Measurements from ENCODE around the gene SECISBP2.

Gene SECISBP2

DNA sequence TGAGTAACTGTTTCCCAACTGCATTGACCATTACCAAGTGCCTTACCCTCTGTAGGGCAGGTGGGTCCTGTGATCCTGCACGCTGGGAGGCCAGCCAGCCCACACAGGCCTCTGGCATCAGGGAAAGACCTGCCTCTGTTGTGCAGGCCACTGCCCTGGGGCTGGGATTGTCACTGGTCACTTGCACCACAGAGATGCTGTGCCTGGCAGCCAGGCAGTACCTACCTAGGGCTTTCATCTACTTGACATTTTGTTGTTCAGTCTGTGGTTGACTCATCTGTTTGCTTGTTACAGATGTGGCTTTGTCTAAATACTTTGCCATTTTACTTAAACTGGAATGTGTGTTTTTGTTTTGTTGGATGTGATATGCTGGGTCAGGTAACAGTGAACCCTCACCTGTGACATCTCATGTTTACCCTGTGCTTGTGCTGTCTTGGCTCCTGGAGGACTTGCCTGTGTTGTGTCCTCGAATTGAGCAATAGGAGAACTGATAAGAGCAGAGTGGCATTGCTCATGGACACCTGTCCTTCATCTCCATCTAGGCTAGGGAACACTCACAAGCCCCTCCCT lies 32.8 kb downstream of the SECISBP2 start:
- H3K9ac ChIP-seq (ENCODE audit: low read depth, low read length, poor library complexity) = no peak overlapping the region
- H3K4me2 ChIP-seq (ENCODE audit: insufficient read depth, low read length, poor library complexity, severe bottlenecking) = no peak overlapping the region
- no peak overlapping the region for H2BK5ac ChIP-seq (ENCODE audit: low read length)
- H3K4me1 ChIP-seq (ENCODE audit: control insufficient read depth in 2 of 2, insufficient read depth in 1 of 2, low read depth in 1 of 2, low read length in 2 of 2) = no peaks in the 10 kb centered on the region
- H2BK120ac ChIP-seq (ENCODE audit: low read depth, low read length) = no peak overlapping the region
- no peak overlapping the region for H3K4me3 ChIP-seq (ENCODE audit: low read length in 2 of 2)
- no peak overlapping the region for H4K91ac ChIP-seq (ENCODE audit: low read depth, low read length, poor library complexity)
- no peak overlapping the region for H3K27ac ChIP-seq (replicated peaks; ENCODE audit: low read length)
- WGBS, 2 donors (ENCODE audit: extremely low coverage in 2 of 2, insufficient read length in 2 of 2, insufficient replicate concordance in 1 of 2) = no CpG with 5 or more reads among the region's 2 CpGs
- H3K18ac ChIP-seq (ENCODE audit: low read length) = no peak overlapping the region
- no peak overlapping the region for H2AK5ac ChIP-seq (ENCODE audit: low read depth, low read length)
- H3K23ac ChIP-seq (ENCODE audit: low read depth, low read length, poor library complexity) = no peak overlapping the region
- H4K8ac ChIP-seq (ENCODE audit: low read depth, low read length) = no peak overlapping the region
- no peak overlapping the region for H3K14ac ChIP-seq (ENCODE audit: low read length)
- no peaks in the 10 kb centered on the region for H3K27me3 ChIP-seq (ENCODE audit: control insufficient read depth in 3 of 3, insufficient read depth in 3 of 3, low read depth in 1 of 3, low read length in 3 of 3)
- H2BK15ac ChIP-seq (ENCODE audit: low read length) = no peak overlapping the region
- DNase-seq (ENCODE audit: low spot score) = no peak
- H3K9me3 ChIP-seq (replicated peaks in 1 of 2; ENCODE audit: control insufficient read depth in 2 of 2, insufficient read depth in 1 of 2, low read depth in 1 of 2, low read length in 2 of 2) = no peaks in the 10 kb centered on the region
- H3K79me1 ChIP-seq (ENCODE audit: low read depth, low read length) = no peaks in the 10 kb centered on the region
- H3K36me3 ChIP-seq (replicated peaks in 1 of 2; ENCODE audit: control insufficient read depth in 2 of 2, insufficient read depth in 2 of 2, low read length in 2 of 2) = peaks cover 61 to 100% of the 10 kb centered on the region in 2 donors
- no peak overlapping the region for H2BK12ac ChIP-seq (ENCODE audit: low read length)
- no peak overlapping the region for H3K4ac ChIP-seq (ENCODE audit: low read length)
- no peak overlapping the region for H2AFZ ChIP-seq (ENCODE audit: low read length)

DNA sequence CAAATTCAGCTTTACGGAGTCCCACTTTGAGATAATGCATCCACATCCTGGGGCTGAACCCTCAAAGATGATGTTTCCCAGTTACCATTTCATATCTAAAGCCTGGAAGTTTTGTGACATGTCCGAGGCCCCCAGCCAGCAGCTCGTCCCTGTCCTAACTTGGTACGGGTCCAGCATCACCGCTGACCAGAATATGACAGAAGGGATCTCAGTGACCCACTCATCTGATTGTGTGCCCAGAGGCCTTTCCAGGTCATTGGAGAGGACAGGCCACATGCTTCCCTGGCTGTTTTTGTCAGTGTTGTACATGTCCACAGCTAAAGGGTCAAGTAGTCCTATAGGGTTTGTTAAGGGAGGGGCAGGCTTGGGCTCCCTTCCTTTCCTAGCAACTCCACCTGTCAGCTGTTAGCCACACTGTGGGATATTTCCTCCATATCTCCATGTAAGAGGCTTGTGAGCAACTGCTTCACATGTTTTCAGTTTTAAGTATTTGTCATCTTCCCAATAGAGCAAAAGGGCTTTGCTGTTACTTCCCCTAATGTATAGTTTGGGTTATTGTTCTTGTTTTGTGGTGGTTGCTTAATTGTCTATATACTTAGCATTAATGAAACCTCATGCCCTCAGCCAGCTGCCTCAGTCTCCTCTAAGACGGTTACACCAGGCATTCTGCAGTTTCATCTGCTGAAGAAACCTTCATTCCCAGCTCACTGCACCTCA lies 33.4 kb downstream of the SECISBP2 start:
- H3K4ac ChIP-seq (ENCODE audit: low read length) = no peak overlapping the region
- H3K9ac ChIP-seq (ENCODE audit: low read depth, low read length, poor library complexity) = no peak overlapping the region
- no peak for DNase-seq (ENCODE audit: low spot score)
- no peak overlapping the region for H4K91ac ChIP-seq (ENCODE audit: low read depth, low read length, poor library complexity)
- H2BK5ac ChIP-seq (ENCODE audit: low read length) = no peak overlapping the region
- no peaks in the 10 kb centered on the region for H3K9me3 ChIP-seq (replicated peaks in 1 of 2; ENCODE audit: control insufficient read depth in 2 of 2, insufficient read depth in 1 of 2, low read depth in 1 of 2, low read length in 2 of 2)
- no peaks in the 10 kb centered on the region for H3K27me3 ChIP-seq (ENCODE audit: control insufficient read depth in 3 of 3, insufficient read depth in 3 of 3, low read depth in 1 of 3, low read length in 3 of 3)
- no CpG with 5 or more reads among the region's 6 CpGs for WGBS, 2 donors (ENCODE audit: extremely low coverage in 2 of 2, insufficient read length in 2 of 2, insufficient replicate concordance in 1 of 2)
- H3K27ac ChIP-seq (replicated peaks; ENCODE audit: low read length) = no peak overlapping the region
- no peak overlapping the region for H2AFZ ChIP-seq (ENCODE audit: low read length)
- no peak overlapping the region for H2BK15ac ChIP-seq (ENCODE audit: low read length)
- H3K79me1 ChIP-seq (ENCODE audit: low read depth, low read length) = no peaks in the 10 kb centered on the region
- H3K14ac ChIP-seq (ENCODE audit: low read length) = no peak overlapping the region
- no peak overlapping the region for H3K23ac ChIP-seq (ENCODE audit: low read depth, low read length, poor library complexity)
- H3K4me1 ChIP-seq (ENCODE audit: control insufficient read depth in 2 of 2, insufficient read depth in 1 of 2, low read depth in 1 of 2, low read length in 2 of 2) = no peaks in the 10 kb centered on the region
- no peak overlapping the region for H2BK12ac ChIP-seq (ENCODE audit: low read length)
- no peak overlapping the region for H2AK5ac ChIP-seq (ENCODE audit: low read depth, low read length)
- H3K18ac ChIP-seq (ENCODE audit: low read length) = no peak overlapping the region
- H3K36me3 ChIP-seq (replicated peaks in 1 of 2; ENCODE audit: control insufficient read depth in 2 of 2, insufficient read depth in 2 of 2, low read length in 2 of 2) = peaks cover 61 to 100% of the 10 kb centered on the region in 2 donors
- H2BK120ac ChIP-seq (ENCODE audit: low read depth, low read length) = no peak overlapping the region
- H4K8ac ChIP-seq (ENCODE audit: low read depth, low read length) = no peak overlapping the region
- no peak overlapping the region for H3K4me2 ChIP-seq (ENCODE audit: insufficient read depth, low read length, poor library complexity, severe bottlenecking)
- H3K4me3 ChIP-seq (ENCODE audit: low read length in 2 of 2) = no peak overlapping the region

DNA sequence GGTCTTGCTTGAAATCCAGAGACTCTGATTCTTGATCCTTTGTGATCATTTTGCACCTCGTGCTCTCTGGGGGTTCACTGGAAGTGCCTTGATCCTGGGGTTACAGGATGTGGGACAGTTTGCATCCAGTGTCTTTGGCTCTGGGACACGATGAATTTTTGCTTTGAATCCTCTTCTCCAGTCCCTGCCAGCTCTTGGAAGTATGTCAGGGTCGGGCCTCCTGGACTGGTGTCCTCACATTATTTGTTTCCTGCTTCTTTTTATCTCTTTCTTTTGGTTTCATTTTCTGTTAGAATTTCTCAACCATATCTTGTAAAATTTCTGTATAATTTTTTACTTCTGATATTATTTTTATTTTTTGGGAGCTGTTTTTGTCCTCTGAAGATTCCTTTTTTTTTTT lies 34.2 kb downstream of the SECISBP2 start:
- H3K27ac ChIP-seq (replicated peaks; ENCODE audit: low read length) = no peak overlapping the region
- no peaks in the 10 kb centered on the region for H3K27me3 ChIP-seq (ENCODE audit: control insufficient read depth in 3 of 3, insufficient read depth in 3 of 3, low read depth in 1 of 3, low read length in 3 of 3)
- H3K4me1 ChIP-seq (ENCODE audit: control insufficient read depth in 2 of 2, insufficient read depth in 1 of 2, low read depth in 1 of 2, low read length in 2 of 2) = no peaks in the 10 kb centered on the region
- H4K91ac ChIP-seq (ENCODE audit: low read depth, low read length, poor library complexity) = no peak overlapping the region
- H2BK120ac ChIP-seq (ENCODE audit: low read depth, low read length) = no peak overlapping the region
- no CpG with 5 or more reads among the region's 3 CpGs for WGBS, 2 donors (ENCODE audit: extremely low coverage in 2 of 2, insufficient read length in 2 of 2, insufficient replicate concordance in 1 of 2)
- no peaks in the 10 kb centered on the region for H3K79me1 ChIP-seq (ENCODE audit: low read depth, low read length)
- H3K9me3 ChIP-seq (replicated peaks in 1 of 2; ENCODE audit: control insufficient read depth in 2 of 2, insufficient read depth in 1 of 2, low read depth in 1 of 2, low read length in 2 of 2) = no peaks in the 10 kb centered on the region
- H2AK5ac ChIP-seq (ENCODE audit: low read depth, low read length) = no peak overlapping the region
- H3K4me3 ChIP-seq (ENCODE audit: low read length in 2 of 2) = no peak overlapping the region
- H3K14ac ChIP-seq (ENCODE audit: low read length) = no peak overlapping the region
- H3K23ac ChIP-seq (ENCODE audit: low read depth, low read length, poor library complexity) = no peak overlapping the region
- H3K4ac ChIP-seq (ENCODE audit: low read length) = no peak overlapping the region
- no peak for DNase-seq (ENCODE audit: low spot score)
- no peak overlapping the region for H3K18ac ChIP-seq (ENCODE audit: low read length)
- no peak overlapping the region for H2BK15ac ChIP-seq (ENCODE audit: low read length)
- no peak overlapping the region for H2AFZ ChIP-seq (ENCODE audit: low read length)
- H3K9ac ChIP-seq (ENCODE audit: low read depth, low read length, poor library complexity) = no peak overlapping the region
- H4K8ac ChIP-seq (ENCODE audit: low read depth, low read length) = no peak overlapping the region
- H2BK12ac ChIP-seq (ENCODE audit: low read length) = no peak overlapping the region
- no peak overlapping the region for H3K4me2 ChIP-seq (ENCODE audit: insufficient read depth, low read length, poor library complexity, severe bottlenecking)
- H2BK5ac ChIP-seq (ENCODE audit: low read length) = no peak overlapping the region
- H3K36me3 ChIP-seq (replicated peaks in 1 of 2; ENCODE audit: control insufficient read depth in 2 of 2, insufficient read depth in 2 of 2, low read length in 2 of 2) = peaks cover 64 to 100% of the 10 kb centered on the region in 2 donors

DNA sequence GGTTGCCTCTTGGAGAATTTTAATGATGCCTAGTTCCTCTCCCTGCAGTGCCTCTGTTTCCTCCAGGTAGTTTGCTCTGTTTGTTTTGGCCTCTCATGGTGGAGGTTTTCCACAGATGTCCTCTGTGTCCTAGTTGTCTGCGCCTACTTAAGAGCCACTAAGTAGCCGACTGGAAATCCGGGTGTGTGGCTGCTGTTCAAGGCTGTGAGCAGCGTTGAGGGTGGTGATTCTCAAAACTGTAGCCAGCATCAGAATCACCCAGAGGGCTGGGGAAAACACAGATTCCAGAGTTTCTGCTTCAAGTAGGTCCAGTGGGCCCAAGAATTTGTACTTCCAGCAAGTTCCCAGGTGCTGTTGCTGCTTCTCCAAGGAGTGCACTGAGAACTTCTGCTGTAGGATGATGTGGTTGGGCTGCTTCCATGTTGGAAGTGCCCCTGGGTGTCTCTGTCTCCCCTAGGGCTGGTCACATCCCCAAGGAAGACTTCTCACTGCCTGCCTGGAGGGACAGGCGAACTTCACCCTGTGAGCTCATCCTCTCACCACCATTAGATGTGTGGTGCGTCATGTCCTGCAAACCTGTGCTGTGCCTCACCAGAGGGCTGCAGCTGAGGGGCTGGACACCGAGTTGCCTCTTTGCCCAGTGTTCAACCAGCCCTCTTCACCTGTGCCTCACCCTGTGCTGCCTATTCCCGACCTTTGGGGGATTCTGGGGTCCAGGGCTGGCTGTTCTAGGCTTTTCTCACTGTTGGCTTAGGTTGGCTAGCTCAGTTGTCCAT lies 34.8 kb downstream of the SECISBP2 start:
- H3K27ac ChIP-seq (replicated peaks; ENCODE audit: low read length) = no peak overlapping the region
- H2AFZ ChIP-seq (ENCODE audit: low read length) = no peak overlapping the region
- no peaks in the 10 kb centered on the region for H3K9me3 ChIP-seq (replicated peaks in 1 of 2; ENCODE audit: control insufficient read depth in 2 of 2, insufficient read depth in 1 of 2, low read depth in 1 of 2, low read length in 2 of 2)
- H3K18ac ChIP-seq (ENCODE audit: low read length) = no peak overlapping the region
- no peak for DNase-seq (ENCODE audit: low spot score)
- no peaks in the 10 kb centered on the region for H3K4me1 ChIP-seq (ENCODE audit: control insufficient read depth in 2 of 2, insufficient read depth in 1 of 2, low read depth in 1 of 2, low read length in 2 of 2)
- peaks cover 66 to 100% of the 10 kb centered on the region in 2 donors for H3K36me3 ChIP-seq (replicated peaks in 1 of 2; ENCODE audit: control insufficient read depth in 2 of 2, insufficient read depth in 2 of 2, low read length in 2 of 2)
- no peak overlapping the region for H2BK12ac ChIP-seq (ENCODE audit: low read length)
- H4K8ac ChIP-seq (ENCODE audit: low read depth, low read length) = no peak overlapping the region
- no peak overlapping the region for H3K4me3 ChIP-seq (ENCODE audit: low read length in 2 of 2)
- H3K23ac ChIP-seq (ENCODE audit: low read depth, low read length, poor library complexity) = no peak overlapping the region
- no peak overlapping the region for H2BK5ac ChIP-seq (ENCODE audit: low read length)
- H2AK5ac ChIP-seq (ENCODE audit: low read depth, low read length) = no peak overlapping the region
- WGBS, 2 donors (ENCODE audit: extremely low coverage in 2 of 2, insufficient read length in 2 of 2, insufficient replicate concordance in 1 of 2) = no CpG with 5 or more reads among the region's 8 CpGs
- no peak overlapping the region for H2BK15ac ChIP-seq (ENCODE audit: low read length)
- H3K4ac ChIP-seq (ENCODE audit: low read length) = no peak overlapping the region
- no peak overlapping the region for H3K14ac ChIP-seq (ENCODE audit: low read length)
- H3K9ac ChIP-seq (ENCODE audit: low read depth, low read length, poor library complexity) = no peak overlapping the region
- no peak overlapping the region for H3K4me2 ChIP-seq (ENCODE audit: insufficient read depth, low read length, poor library complexity, severe bottlenecking)
- H4K91ac ChIP-seq (ENCODE audit: low read depth, low read length, poor library complexity) = no peak overlapping the region
- H3K79me1 ChIP-seq (ENCODE audit: low read depth, low read length) = no peaks in the 10 kb centered on the region
- H2BK120ac ChIP-seq (ENCODE audit: low read depth, low read length) = no peak overlapping the region
- no peaks in the 10 kb centered on the region for H3K27me3 ChIP-seq (ENCODE audit: control insufficient read depth in 3 of 3, insufficient read depth in 3 of 3, low read depth in 1 of 3, low read length in 3 of 3)
